K562 (cell line): ENCODE data around the gene STX1A. TPM values are rescaled to one million over a fixed set of nuclear protein-coding genes. Genes with fewer than 3 reads are reported as not detected.

ENCODE experiments used
- CREB1 ChIP-seq, 2 experiments: sonication (generic) in 1 of 2; formaldehyde crosslinking in 1 of 2; IDR thresholded peaks; 2 replicates each; pipeline versions ENCODE4 v1.6.1 to v1.8.0; 2012 to 2022; ENCODE audit warnings: inconsistent platforms in 1 of 2, mild to moderate bottlenecking in 1 of 2, missing genetic modification reagents in 1 of 2, moderate library complexity in 1 of 2
- FIP1L1 ChIP-seq: fragments of 200-400 bp; formaldehyde crosslinking; IDR thresholded peaks from 2 replicates; pipeline ENCODE4 v1.6.1; 2018; ENCODE audit warnings: mild to moderate bottlenecking, low read depth, low read length; ENCODE audit not compliant: poor library complexity, severe bottlenecking
- KDM5B ChIP-seq: fragments of 200-600 bp; sonication (generic); IDR thresholded peaks from 2 replicates; pipeline ENCODE4 v1.6.1; 2012; ENCODE audit warnings: low read depth, mild to moderate bottlenecking, moderate library complexity, low read length, control low read depth, inconsistent platforms; ENCODE audit not compliant: insufficient replicate concordance
- MAFK ChIP-seq: IDR thresholded peaks from 2 replicates; pipeline ENCODE4 v1.6.1; 2011; ENCODE audit warnings: low read length, improper control_type of control experiment
- MECOM ChIP-seq: fragments of 250-450 bp; sonication (Bioruptor Pico); IDR thresholded peaks from 2 replicates; pipeline ENCODE4 v1.8.0; 2022; ENCODE audit warnings: inconsistent platforms
- POLR2AphosphoS5 ChIP-seq: IDR thresholded peaks from 2 replicates; pipeline ENCODE4 v1.6.1; 2011; ENCODE audit warnings: mild to moderate bottlenecking, low read depth, low read length, moderate library complexity; ENCODE audit not compliant: control insufficient read depth, insufficient read depth
- SMAD4 ChIP-seq: fragments of 250-450 bp; sonication (Bioruptor Pico); conservative IDR thresholded peaks from 2 replicates; pipeline ENCODE4 v1.8.0; 2021; ENCODE audit warnings: inconsistent platforms, mild to moderate bottlenecking, moderate library complexity
- WHSC1 ChIP-seq: IDR thresholded peaks from one replicate; pipeline ENCODE4 v1.6.1; 2012; ENCODE audit warnings: low read length, control low read depth, inconsistent platforms
- ZC3H8 ChIP-seq: fragments of 450-650 bp; IDR thresholded peaks from 2 replicates; pipeline ENCODE4 v1.6.1; 2017
- ZNF57 ChIP-seq: fragments of 450-650 bp; formaldehyde crosslinking; IDR thresholded peaks from 2 replicates; pipeline ENCODE4 v1.4.0; 2020; ENCODE audit warnings: mild to moderate bottlenecking, moderate library complexity
- ZNF764 ChIP-seq: fragments of 250-450 bp; sonication (Bioruptor Pico); IDR thresholded peaks from 2 replicates; pipeline ENCODE4 v1.4.0; 2020; ENCODE audit warnings: low read depth, mild to moderate bottlenecking, moderate library complexity
- polyA plus RNA-seq, 8 experiments: library from polyadenylated mRNA; depleted of rRNA in 4 of 8; stranded (reverse) in 5 of 8; unstranded in 3 of 8; fragments of >200 nt; fragmentation: Nextera tagmentation in 2 of 8; fragmentation: Illumina TruSeq in 1 of 8; extraction: Ambion mirVana in 2 of 8; extraction: Trizol in 1 of 8; gene quantifications; 2 replicates each; pipeline versions ENCODE4 v1.2.1 to v1.2.3, GENCODE V29; 2011 to 2014; ENCODE audit warnings: inconsistent platforms in 1 of 8, missing spikeins in 1 of 8
- total RNA-seq, 7 experiments: library from RNA; depleted of rRNA in 6 of 7; stranded (reverse); fragments of >200 nt in 6 of 7; fragmentation: Illumina TruSeq in 2 of 7; extraction: Trizol in 2 of 7; gene quantifications; 2 replicates each; pipeline versions ENCODE4 v1.2.1 to v1.2.3, GENCODE V29; 2011 to 2021; ENCODE audit warnings: low replicate concordance in 1 of 7
- TF ChIP-seq, protein P1 (sequence below), 2 experiments: fragments of 450-650 bp in 1 of 2; IDR thresholded peaks; 2 replicates each; pipeline ENCODE4 v1.6.1; 2011 to 2017; ENCODE audit warnings: low read depth in 2 of 2, antibody characterized with exemption in 1 of 2, borderline replicate concordance in 1 of 2, low read length in 1 of 2, mild to moderate bottlenecking in 1 of 2, mixed read lengths in 1 of 2; ENCODE audit not compliant: control insufficient read depth in 1 of 2
- TF ChIP-seq, protein P2 (sequence below), 2 experiments: fragments of 450-650 bp in 1 of 2; sonication (generic) in 1 of 2; formaldehyde crosslinking in 1 of 2; IDR thresholded peaks; 2 replicates each; pipeline versions ENCODE4 v1.7.1 to v1.9.0; 2016 to 2022; ENCODE audit warnings: inconsistent platforms in 1 of 2, mild to moderate bottlenecking in 1 of 2, missing genetic modification reagents in 1 of 2

The STX1A gene
- total and polyA plus RNA-seq, 9 of the 15 experiments (the other 6 are each of a cell fraction or from before 2014, with no cell fraction given) = 0.04 to 15.1 (median 6.3) TPM

DNA sequence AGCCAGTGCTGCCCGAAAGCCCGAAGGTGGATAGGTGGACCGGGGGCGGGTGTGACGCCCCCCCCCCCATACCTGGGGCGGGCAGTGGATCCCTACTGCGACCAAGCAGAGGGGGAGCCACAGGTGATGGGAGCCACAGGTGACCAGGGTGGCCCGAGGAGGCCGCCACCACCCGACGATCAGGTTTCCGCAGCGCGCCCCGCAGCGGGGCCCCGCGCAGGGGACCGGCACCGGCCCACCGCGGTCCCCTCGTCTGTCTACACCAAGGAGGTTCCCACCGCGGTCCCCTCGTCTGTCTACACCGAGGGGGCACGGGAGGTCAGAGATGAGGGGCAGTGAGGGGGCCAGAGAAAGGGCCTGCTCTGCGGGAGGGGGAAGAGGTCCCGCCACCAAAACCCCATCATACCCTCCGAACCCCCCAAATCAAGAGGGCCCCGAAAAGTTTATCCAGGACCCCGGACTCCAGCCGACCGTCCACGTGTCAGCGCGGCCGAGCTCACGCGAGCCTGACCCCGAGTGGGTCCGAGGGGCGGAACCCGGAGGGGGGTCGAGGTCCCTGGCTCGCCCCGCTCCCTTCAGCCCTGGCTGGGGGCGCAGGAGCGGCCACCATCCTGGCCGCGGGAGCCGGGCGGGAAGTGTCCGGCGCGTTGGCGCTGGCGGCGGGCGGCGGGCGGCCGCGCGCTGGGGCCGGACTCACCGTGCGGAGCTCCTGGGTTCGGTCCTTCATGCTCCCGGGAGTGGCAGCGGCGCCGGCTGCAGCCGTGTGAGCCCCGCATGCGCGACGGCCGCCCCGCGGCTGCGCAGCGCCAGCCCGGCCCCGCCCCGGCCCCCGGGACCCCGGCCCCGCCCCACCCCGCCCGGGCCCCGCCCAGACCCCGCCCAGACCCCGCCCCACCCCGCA is at the start of gene STX1A (continued):
- TF ChIP-seq, protein P1, sequence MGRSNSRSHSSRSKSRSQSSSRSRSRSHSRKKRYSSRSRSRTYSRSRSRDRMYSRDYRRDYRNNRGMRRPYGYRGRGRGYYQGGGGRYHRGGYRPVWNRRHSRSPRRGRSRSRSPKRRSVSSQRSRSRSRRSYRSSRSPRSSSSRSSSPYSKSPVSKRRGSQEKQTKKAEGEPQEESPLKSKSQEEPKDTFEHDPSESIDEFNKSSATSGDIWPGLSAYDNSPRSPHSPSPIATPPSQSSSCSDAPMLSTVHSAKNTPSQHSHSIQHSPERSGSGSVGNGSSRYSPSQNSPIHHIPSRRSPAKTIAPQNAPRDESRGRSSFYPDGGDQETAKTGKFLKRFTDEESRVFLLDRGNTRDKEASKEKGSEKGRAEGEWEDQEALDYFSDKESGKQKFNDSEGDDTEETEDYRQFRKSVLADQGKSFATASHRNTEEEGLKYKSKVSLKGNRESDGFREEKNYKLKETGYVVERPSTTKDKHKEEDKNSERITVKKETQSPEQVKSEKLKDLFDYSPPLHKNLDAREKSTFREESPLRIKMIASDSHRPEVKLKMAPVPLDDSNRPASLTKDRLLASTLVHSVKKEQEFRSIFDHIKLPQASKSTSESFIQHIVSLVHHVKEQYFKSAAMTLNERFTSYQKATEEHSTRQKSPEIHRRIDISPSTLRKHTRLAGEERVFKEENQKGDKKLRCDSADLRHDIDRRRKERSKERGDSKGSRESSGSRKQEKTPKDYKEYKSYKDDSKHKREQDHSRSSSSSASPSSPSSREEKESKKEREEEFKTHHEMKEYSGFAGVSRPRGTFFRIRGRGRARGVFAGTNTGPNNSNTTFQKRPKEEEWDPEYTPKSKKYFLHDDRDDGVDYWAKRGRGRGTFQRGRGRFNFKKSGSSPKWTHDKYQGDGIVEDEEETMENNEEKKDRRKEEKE (IDR thresholded peaks at IDR 0.05; ENCODE audit: borderline replicate concordance in 1 of 2, control insufficient read depth in 1 of 2, low read depth in 2 of 2, low read length in 1 of 2) = no peak
- no peak for TF ChIP-seq MAFK
- TF ChIP-seq ZC3H8 = no peak
- TF ChIP-seq MECOM (CRISPR knock-in tag) = no peak
- peak; percentile 74 for TF ChIP-seq KDM5B
- TF ChIP-seq CREB1 (IDR thresholded peaks at IDR 0.05) = no peak
- 0 out of 2 replicates have a peak, but pooled peaks have one; percentile 16 for TF ChIP-seq CREB1 (CRISPR knock-in tag; IDR thresholded peaks at IDR 0.05)
- TF ChIP-seq POLR2AphosphoS5 = no peak
- TF ChIP-seq FIP1L1 = peak; percentile 58
- no peak for TF ChIP-seq WHSC1
- TF ChIP-seq, protein P2, sequence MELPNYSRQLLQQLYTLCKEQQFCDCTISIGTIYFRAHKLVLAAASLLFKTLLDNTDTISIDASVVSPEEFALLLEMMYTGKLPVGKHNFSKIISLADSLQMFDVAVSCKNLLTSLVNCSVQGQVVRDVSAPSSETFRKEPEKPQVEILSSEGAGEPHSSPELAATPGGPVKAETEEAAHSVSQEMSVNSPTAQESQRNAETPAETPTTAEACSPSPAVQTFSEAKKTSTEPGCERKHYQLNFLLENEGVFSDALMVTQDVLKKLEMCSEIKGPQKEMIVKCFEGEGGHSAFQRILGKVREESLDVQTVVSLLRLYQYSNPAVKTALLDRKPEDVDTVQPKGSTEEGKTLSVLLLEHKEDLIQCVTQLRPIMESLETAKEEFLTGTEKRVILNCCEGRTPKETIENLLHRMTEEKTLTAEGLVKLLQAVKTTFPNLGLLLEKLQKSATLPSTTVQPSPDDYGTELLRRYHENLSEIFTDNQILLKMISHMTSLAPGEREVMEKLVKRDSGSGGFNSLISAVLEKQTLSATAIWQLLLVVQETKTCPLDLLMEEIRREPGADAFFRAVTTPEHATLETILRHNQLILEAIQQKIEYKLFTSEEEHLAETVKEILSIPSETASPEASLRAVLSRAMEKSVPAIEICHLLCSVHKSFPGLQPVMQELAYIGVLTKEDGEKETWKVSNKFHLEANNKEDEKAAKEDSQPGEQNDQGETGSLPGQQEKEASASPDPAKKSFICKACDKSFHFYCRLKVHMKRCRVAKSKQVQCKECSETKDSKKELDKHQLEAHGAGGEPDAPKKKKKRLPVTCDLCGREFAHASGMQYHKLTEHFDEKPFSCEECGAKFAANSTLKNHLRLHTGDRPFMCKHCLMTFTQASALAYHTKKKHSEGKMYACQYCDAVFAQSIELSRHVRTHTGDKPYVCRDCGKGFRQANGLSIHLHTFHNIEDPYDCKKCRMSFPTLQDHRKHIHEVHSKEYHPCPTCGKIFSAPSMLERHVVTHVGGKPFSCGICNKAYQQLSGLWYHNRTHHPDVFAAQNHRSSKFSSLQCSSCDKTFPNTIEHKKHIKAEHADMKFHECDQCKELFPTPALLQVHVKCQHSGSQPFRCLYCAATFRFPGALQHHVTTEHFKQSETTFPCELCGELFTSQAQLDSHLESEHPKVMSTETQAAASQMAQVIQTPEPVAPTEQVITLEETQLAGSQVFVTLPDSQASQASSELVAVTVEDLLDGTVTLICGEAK (IDR thresholded peaks at IDR 0.05) = 0 out of 2 replicates have a peak, but pooled peaks have one; percentile 17
- TF ChIP-seq, protein P2 (CRISPR knock-in tag; IDR thresholded peaks at IDR 0.05) = no peak
- TF ChIP-seq ZNF764 (CRISPR knock-in tag) = no peak
- no peak for TF ChIP-seq ZNF57
- no peak for TF ChIP-seq SMAD4
